HCT116 (cell line): ENCODE measurements around the gene ZNF496. TPM values are rescaled to one million over a fixed set of nuclear protein-coding genes. Genes with fewer than 3 reads are reported as not detected.
"Not testable (repeated sequence)": the region's sequence is repeated elsewhere in the genome, so short reads cannot be mapped to it uniquely, and the experiment has no call there.

Experiments
- ATAC-seq: fragments of 200-7000 bp; cut with Tn5 transposase; 2 replicates; pipeline ENCODE4 v1.9.1; 2020; ENCODE audit warnings: mild to moderate bottlenecking, moderate library complexity
- BruUV-seq: library from RNA; stranded (reverse); fragments of 400-500 nt; replicated peaks from 2 replicates; lab custom pipeline; 2021; lab: Mats Ljungman, UMichigan
- CTCF ChIA-PET: fragments of 300-600 bp; sonication (Branson Sonifier 250); formaldehyde crosslinking; loops from one replicate; lab custom pipeline; 2021; ENCODE audit warnings: antibody characterized with exemption; lab: Charles Lee
- POLR2A ChIA-PET: fragments of 300-600, 350-600 bp; sonication (Branson Sonifier 250); formaldehyde crosslinking; loops from one replicate; lab custom pipeline; 2021; ENCODE audit warnings: antibody characterized with exemption; lab: Charles Lee
- RAD21 ChIA-PET, 2 experiments: fragments of 300-600 bp; sonication (Branson Sonifier 250); formaldehyde crosslinking; loops; one replicate each; lab custom pipeline; 2023; ENCODE audit warnings: low total read pairs in 2 of 2; ENCODE audit not compliant: uncharacterized antibody in 2 of 2, unreplicated experiment in 2 of 2, low non-redundant PET in 1 of 2; lab: Charles Lee
- DNase-seq: peaks from one replicate; pipeline ENCODE4 v3.0.0-alpha.2; 2010; ENCODE audit warnings: low read depth, low spot score
- H2AFZ ChIP-seq: fragments of 200-600 bp; shearing (Covaris generic), sonication (generic); 2 replicates; pipeline ENCODE4 v1.6.1; 2017; ENCODE audit warnings: low read depth, mixed run types, mixed read lengths, antibody characterized with exemption, low read length; ENCODE audit not compliant: poor library complexity, severe bottlenecking
- H3K27ac ChIP-seq: 2 replicates; pipeline ENCODE4 v1.5.1; 2012; ENCODE audit warnings: low read depth, low read length
- H3K27me3 ChIP-seq: fragments of 200-600 bp; sonication (generic); 2 replicates; pipeline ENCODE4 v1.6.1; 2016; ENCODE audit warnings: mixed run types, low read length, mixed read lengths; ENCODE audit not compliant: insufficient read depth
- H3K36me3 ChIP-seq, 2 experiments: fragments of 200-500 bp in 1 of 2; fragments of 200-600 bp in 1 of 2; sonication (Bioruptor generic) in 1 of 2; sonication (generic) in 1 of 2; 2 replicates each; pipeline versions ENCODE4 v1.5.1 to v1.6.1; 2014 to 2016; ENCODE audit warnings: low read length in 2 of 2, inconsistent platforms in 1 of 2, mixed read lengths in 1 of 2, mixed run types in 1 of 2; ENCODE audit not compliant: insufficient read depth in 2 of 2, control insufficient read depth in 1 of 2
- H3K4me1 ChIP-seq, 2 experiments: fragments of 200-600 bp in 1 of 2; sonication (generic) in 1 of 2; 2 replicates each; pipeline versions ENCODE4 v1.5.1 to v1.6.1; 2012 to 2017; ENCODE audit warnings: low read length in 2 of 2, inconsistent platforms in 1 of 2, mild to moderate bottlenecking in 1 of 2, mixed read lengths in 1 of 2, mixed run types in 1 of 2, moderate library complexity in 1 of 2; ENCODE audit not compliant: insufficient read depth in 2 of 2, control insufficient read depth in 1 of 2
- H3K4me2 ChIP-seq: fragments of 200-600 bp; sonication (generic); 2 replicates; pipeline ENCODE4 v1.6.1; 2017; ENCODE audit warnings: mixed run types, low read length, mixed read lengths
- H3K4me3 ChIP-seq, 2 experiments: fragments of 200-600 bp in 1 of 2; sonication (generic) in 1 of 2; replicated peaks in 1 of 2; 2 replicates each; pipeline ENCODE4 v1.5.1; 2011 to 2016; ENCODE audit warnings: low read length in 2 of 2, control low read depth in 1 of 2, low read depth in 1 of 2, mild to moderate bottlenecking in 1 of 2, mixed read lengths in 1 of 2, mixed run types in 1 of 2
- H3K79me2 ChIP-seq: fragments of 200-600 bp; sonication (generic); 2 replicates; pipeline ENCODE4 v1.6.1; 2017; ENCODE audit warnings: mild to moderate bottlenecking, mixed run types, low read length, moderate library complexity, mixed read lengths; ENCODE audit not compliant: insufficient read depth
- H3K9ac ChIP-seq: fragments of 200-600 bp; sonication (generic); 2 replicates; pipeline ENCODE4 v1.6.1; 2016; ENCODE audit warnings: low read length, mixed read lengths
- H3K9me2 ChIP-seq: fragments of 200-600 bp; sonication (generic), shearing (Covaris generic); 2 replicates; pipeline ENCODE4 v1.6.1; 2017; ENCODE audit warnings: mixed run types, mild to moderate bottlenecking, moderate library complexity; ENCODE audit not compliant: insufficient read depth
- H3K9me3 ChIP-seq, 2 experiments: fragments of 200-500 bp in 1 of 2; fragments of 200-600 bp in 1 of 2; sonication (Bioruptor generic) in 1 of 2; sonication (generic) in 1 of 2; 2 replicates each; pipeline ENCODE4 v1.6.1; 2014 to 2017; ENCODE audit warnings: low read length in 2 of 2, mixed read lengths in 2 of 2, inconsistent platforms in 1 of 2, low read depth in 1 of 2, mild to moderate bottlenecking in 1 of 2, mixed run types in 1 of 2, moderate library complexity in 1 of 2; ENCODE audit not compliant: control insufficient read depth in 1 of 2, insufficient read depth in 1 of 2
- H4K20me1 ChIP-seq: fragments of 200-600 bp; sonication (generic), shearing (Covaris generic); 2 replicates; pipeline ENCODE4 v1.6.1; 2017; ENCODE audit warnings: mixed run types, mild to moderate bottlenecking, moderate library complexity; ENCODE audit not compliant: insufficient read depth
- ATF3 ChIP-seq: IDR thresholded peaks from 2 replicates; pipeline ENCODE4 v1.6.1; 2012
- CBX3 ChIP-seq: IDR thresholded peaks from 2 replicates; pipeline ENCODE4 v1.6.1; 2012; ENCODE audit warnings: low read depth
- CEBPB ChIP-seq: IDR thresholded peaks from 2 replicates; pipeline ENCODE4 v1.6.1; 2012; ENCODE audit warnings: low read depth
- EGR1 ChIP-seq: IDR thresholded peaks from 2 replicates; pipeline ENCODE4 v1.6.1; 2012; ENCODE audit warnings: low read depth
- ELF1 ChIP-seq: IDR thresholded peaks from 2 replicates; pipeline ENCODE4 v1.6.1; 2012; ENCODE audit warnings: low read depth, borderline replicate concordance
- EZH2 ChIP-seq: fragments of 200-600 bp; sonication (generic); IDR thresholded peaks from 2 replicates; pipeline ENCODE4 v1.6.1; 2017; ENCODE audit warnings: antibody characterized with exemption, mixed run types
- EZH2phosphoT487 ChIP-seq: fragments of 200-600 bp; IDR thresholded peaks from 2 replicates; pipeline ENCODE4 v1.6.1; 2018; ENCODE audit warnings: antibody characterized with exemption, borderline replicate concordance
- JUND ChIP-seq: IDR thresholded peaks from 2 replicates; pipeline ENCODE4 v1.6.1; 2012
- POLR2A ChIP-seq: IDR thresholded peaks from 2 replicates; pipeline ENCODE4 v1.7.0; 2011; ENCODE audit warnings: borderline replicate concordance; ENCODE audit not compliant: insufficient read depth, insufficient read length; ENCODE audit errors: extremely low read depth
- POLR2AphosphoS5 ChIP-seq: IDR thresholded peaks from 2 replicates; pipeline ENCODE4 v1.6.1; 2011; ENCODE audit warnings: mild to moderate bottlenecking, low read depth, low read length, moderate library complexity
- RAD21 ChIP-seq: IDR thresholded peaks from 2 replicates; pipeline ENCODE4 v1.6.1; 2012; ENCODE audit warnings: low read depth, mild to moderate bottlenecking
- SIN3A ChIP-seq: IDR thresholded peaks from 2 replicates; pipeline ENCODE4 v1.6.1; 2012; ENCODE audit warnings: low read depth
- SP1 ChIP-seq: IDR thresholded peaks from 2 replicates; pipeline ENCODE4 v1.6.1; 2012; ENCODE audit warnings: low read depth
- SRF ChIP-seq: IDR thresholded peaks from 2 replicates; pipeline ENCODE4 v1.6.1; 2012; ENCODE audit warnings: low read depth
- TCF7L2 ChIP-seq: IDR thresholded peaks from 2 replicates; pipeline ENCODE4 v1.7.0; 2011; ENCODE audit warnings: borderline replicate concordance, inconsistent platforms; ENCODE audit not compliant: insufficient read depth, insufficient read length; ENCODE audit errors: extremely low read depth
- intact Hi-C: fragments of 100-400 bp; cut with micrococcal nuclease; formaldehyde crosslinking; loops from 2 replicates; pipeline ENCODE4 v1.10.0; 2022
- total RNA-seq: library from RNA; stranded (reverse); gene quantifications from one replicate; pipeline ENCODE4 v1.2.1, GENCODE V29; 2021; ENCODE audit not compliant: unreplicated experiment
- TF ChIP-seq, protein P1 (sequence below): IDR thresholded peaks from 2 replicates; pipeline ENCODE4 v1.6.1; 2012; ENCODE audit warnings: low read depth
- TF ChIP-seq, protein P2 (sequence below), 3 experiments: fragments of 200-600 bp in 1 of 3; sonication (generic) in 1 of 3; IDR thresholded peaks in 2 of 3; conservative IDR thresholded peaks in 1 of 3; 2 replicates each; pipeline ENCODE4 v1.5.1; 2012 to 2017; ENCODE audit warnings: low read depth in 2 of 3, low read length in 2 of 3, antibody characterized with exemption in 1 of 3, borderline replicate concordance in 1 of 3, control low read depth in 1 of 3, mild to moderate bottlenecking in 1 of 3, mixed read lengths in 1 of 3, mixed run types in 1 of 3, moderate library complexity in 1 of 3; ENCODE audit not compliant: insufficient read depth in 1 of 3

The ZNF496 gene
- total RNA-seq, 1 experiment from 2014 or later: 37.4 TPM

DNA sequence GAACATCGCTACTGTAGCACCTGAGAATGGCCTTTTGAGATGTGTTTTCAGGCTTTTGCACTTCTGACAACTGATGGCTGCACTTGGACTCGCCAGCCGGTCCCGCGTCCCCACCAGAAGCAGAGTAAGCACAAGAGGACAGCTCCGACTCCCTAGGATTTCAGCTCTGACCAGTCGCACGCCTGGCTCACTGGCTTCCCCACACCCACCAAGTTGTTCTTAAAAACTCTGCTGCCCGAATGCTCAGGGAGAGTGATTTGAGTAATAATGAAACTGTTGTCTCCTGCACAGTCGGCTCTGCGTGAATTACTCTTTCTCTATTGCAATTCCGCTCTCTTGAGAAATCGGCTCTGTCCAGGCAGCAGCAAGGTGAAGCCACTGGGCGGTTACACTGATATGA is 44.1 kb upstream of the ZNF496 start:
- DNase-seq (no peak), ATAC-seq (no peak)
- Histone ChIP-seq H3K4me1 (no peaks in the 10 kb centered on the region; a peak in 1 of 4 replicates), H3K9ac (no peak overlapping the region), H3K4me3 (no peak overlapping the region), H3K79me2 (no peaks in the 10 kb centered on the region), H3K27me3 (no peaks in the 10 kb centered on the region), H3K36me3 (no peaks in the 10 kb centered on the region), H4K20me1 (no peaks in the 10 kb centered on the region), H2AFZ (no peak overlapping the region), H3K9me2 (no peaks in the 10 kb centered on the region), H3K4me2 (no peak overlapping the region), H3K9me3 (no peaks in the 10 kb centered on the region), H3K27ac (no peak overlapping the region)
- intact Hi-C loops: no loop called here
- TF ChIP-seq POLR2AphosphoS5: no peak
- TF ChIP-seq EZH2phosphoT487: no peak
- no peak for TF ChIP-seq SIN3A
- TF ChIP-seq EGR1: no peak
- TF ChIP-seq JUND: no peak
- no peak for TF ChIP-seq SRF
- TF ChIP-seq CEBPB: no peak
- TF ChIP-seq ELF1: no peak
- no peak for TF ChIP-seq SP1
- TF ChIP-seq TCF7L2: no peak
- TF ChIP-seq ATF3: no peak
- TF ChIP-seq, protein P1, sequence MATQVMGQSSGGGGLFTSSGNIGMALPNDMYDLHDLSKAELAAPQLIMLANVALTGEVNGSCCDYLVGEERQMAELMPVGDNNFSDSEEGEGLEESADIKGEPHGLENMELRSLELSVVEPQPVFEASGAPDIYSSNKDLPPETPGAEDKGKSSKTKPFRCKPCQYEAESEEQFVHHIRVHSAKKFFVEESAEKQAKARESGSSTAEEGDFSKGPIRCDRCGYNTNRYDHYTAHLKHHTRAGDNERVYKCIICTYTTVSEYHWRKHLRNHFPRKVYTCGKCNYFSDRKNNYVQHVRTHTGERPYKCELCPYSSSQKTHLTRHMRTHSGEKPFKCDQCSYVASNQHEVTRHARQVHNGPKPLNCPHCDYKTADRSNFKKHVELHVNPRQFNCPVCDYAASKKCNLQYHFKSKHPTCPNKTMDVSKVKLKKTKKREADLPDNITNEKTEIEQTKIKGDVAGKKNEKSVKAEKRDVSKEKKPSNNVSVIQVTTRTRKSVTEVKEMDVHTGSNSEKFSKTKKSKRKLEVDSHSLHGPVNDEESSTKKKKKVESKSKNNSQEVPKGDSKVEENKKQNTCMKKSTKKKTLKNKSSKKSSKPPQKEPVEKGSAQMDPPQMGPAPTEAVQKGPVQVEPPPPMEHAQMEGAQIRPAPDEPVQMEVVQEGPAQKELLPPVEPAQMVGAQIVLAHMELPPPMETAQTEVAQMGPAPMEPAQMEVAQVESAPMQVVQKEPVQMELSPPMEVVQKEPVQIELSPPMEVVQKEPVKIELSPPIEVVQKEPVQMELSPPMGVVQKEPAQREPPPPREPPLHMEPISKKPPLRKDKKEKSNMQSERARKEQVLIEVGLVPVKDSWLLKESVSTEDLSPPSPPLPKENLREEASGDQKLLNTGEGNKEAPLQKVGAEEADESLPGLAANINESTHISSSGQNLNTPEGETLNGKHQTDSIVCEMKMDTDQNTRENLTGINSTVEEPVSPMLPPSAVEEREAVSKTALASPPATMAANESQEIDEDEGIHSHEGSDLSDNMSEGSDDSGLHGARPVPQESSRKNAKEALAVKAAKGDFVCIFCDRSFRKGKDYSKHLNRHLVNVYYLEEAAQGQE: no peak
- no peak for TF ChIP-seq POLR2A
- no peak for TF ChIP-seq CBX3
- TF ChIP-seq, protein P2, sequence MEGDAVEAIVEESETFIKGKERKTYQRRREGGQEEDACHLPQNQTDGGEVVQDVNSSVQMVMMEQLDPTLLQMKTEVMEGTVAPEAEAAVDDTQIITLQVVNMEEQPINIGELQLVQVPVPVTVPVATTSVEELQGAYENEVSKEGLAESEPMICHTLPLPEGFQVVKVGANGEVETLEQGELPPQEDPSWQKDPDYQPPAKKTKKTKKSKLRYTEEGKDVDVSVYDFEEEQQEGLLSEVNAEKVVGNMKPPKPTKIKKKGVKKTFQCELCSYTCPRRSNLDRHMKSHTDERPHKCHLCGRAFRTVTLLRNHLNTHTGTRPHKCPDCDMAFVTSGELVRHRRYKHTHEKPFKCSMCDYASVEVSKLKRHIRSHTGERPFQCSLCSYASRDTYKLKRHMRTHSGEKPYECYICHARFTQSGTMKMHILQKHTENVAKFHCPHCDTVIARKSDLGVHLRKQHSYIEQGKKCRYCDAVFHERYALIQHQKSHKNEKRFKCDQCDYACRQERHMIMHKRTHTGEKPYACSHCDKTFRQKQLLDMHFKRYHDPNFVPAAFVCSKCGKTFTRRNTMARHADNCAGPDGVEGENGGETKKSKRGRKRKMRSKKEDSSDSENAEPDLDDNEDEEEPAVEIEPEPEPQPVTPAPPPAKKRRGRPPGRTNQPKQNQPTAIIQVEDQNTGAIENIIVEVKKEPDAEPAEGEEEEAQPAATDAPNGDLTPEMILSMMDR (IDR thresholded peaks at IDR 0.05 in 2 of 3, conservative IDR thresholded peaks at IDR 0.05 in 1 of 3; ENCODE audit: borderline replicate concordance in 1 of 3, insufficient read depth in 1 of 3, low read depth in 2 of 3, low read length in 2 of 3): no peak
- no peak for TF ChIP-seq RAD21
- no peak for TF ChIP-seq EZH2
- no TSS peak for BruUV-seq
- ChIA-PET POLR2A (no interaction called here), CTCF (no interaction called here), RAD21 (no interaction called here)

GRCh38 chr1:247374651-247375334 is 43.1 kb upstream of the ZNF496 start:
- H3K27ac ChIP-seq, DNase-seq, H3K9me3 ChIP-seq, H3K27me3 ChIP-seq, H3K9ac ChIP-seq, H4K20me1 ChIP-seq, H3K9me2 ChIP-seq, ATAC-seq, H2AFZ ChIP-seq, intact Hi-C loops, H3K4me1 ChIP-seq, BruUV-seq, CTCF ChIA-PET, H3K36me3 ChIP-seq, H3K79me2 ChIP-seq, RAD21 ChIA-PET, H3K4me2 ChIP-seq, H3K4me3 ChIP-seq, POLR2A ChIA-PET: not testable (repeated sequence)
